GM21526 (cell line): ENCODE data around the gene SCGB1C1.
"Not testable (repeated sequence)": the region's sequence is repeated elsewhere in the genome, so short reads cannot be mapped to it uniquely, and the experiment has no call there.

Source experiments
- ATAC-seq: cut with Tn5 transposase; IDR thresholded peaks from one replicate; pipeline ENCODE4 v1.9.1; 2021; ENCODE audit warnings: moderate library complexity; ENCODE audit not compliant: unreplicated experiment, low FRiP score

Gene SCGB1C1

GRCh38 chr11:236774-237767, 44.2 kb downstream of the SCGB1C1 start, which contains the start of gene PSMD13:
TSS of gene PSMD13 (plus strand) at chr11:236976. CDS start at chr11:237050, 74 bp downstream.
- ATAC-seq: peak; percentile 63

DNA sequence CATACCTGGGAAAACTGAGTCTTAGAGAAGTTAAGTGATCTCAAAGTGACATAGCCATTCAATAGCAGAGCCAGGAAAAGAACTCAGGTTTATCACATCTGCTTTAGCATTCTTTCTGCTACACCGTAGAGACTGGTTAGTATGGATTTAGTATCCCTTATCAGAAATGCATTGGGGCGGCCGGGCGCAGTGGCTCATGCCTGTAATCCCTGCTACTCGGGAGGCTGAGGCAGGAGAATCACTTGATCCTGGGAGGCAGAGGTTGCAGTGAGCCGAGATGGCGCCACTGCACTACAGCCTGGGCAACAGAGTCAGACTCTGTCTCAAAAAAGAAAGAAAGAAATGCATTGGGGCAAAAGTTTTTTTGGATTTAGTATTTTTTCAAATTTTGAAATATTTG, 45.5 kb downstream of the SCGB1C1 start:
- ATAC-seq: not testable (repeated sequence)

GRCh38 chr11:240315-240714, 47.4 kb downstream of the SCGB1C1 start:
- ATAC-seq: no peak

GRCh38 chr11:241634-242033, 48.8 kb downstream of the SCGB1C1 start:
- no peak for ATAC-seq
